K562 (cell line): Measurements from ENCODE around the gene DTNB.

Experiments
- CC2D1A ChIP-seq: fragments of 450-650 bp; IDR thresholded peaks from 2 replicates; pipeline ENCODE4 v1.6.1; 2017; ENCODE audit warnings: mild to moderate bottlenecking
- CTCF ChIP-seq, 3 experiments: IDR thresholded peaks in 2 of 3; conservative IDR thresholded peaks in 1 of 3; 2 replicates each; pipeline ENCODE4 v1.5.1; 2011 to 2012; ENCODE audit warnings: low read length in 3 of 3, mild to moderate bottlenecking in 3 of 3, control low read depth in 2 of 3, improper control_type of control experiment in 1 of 3, inconsistent platforms in 1 of 3, low read depth in 1 of 3, mixed read lengths in 1 of 3, moderate library complexity in 1 of 3; ENCODE audit not compliant: insufficient read depth in 2 of 3
- HNRNPH1 ChIP-seq: fragments of 200-400 bp; formaldehyde crosslinking; optimal IDR thresholded peaks from 2 replicates; pipeline ENCODE3; 2017; ENCODE audit warnings: low read depth, mild to moderate bottlenecking, low read length, moderate library complexity
- KLF13 ChIP-seq: fragments of 450-650 bp; IDR thresholded peaks from 2 replicates; pipeline ENCODE4 v1.6.1; 2016; ENCODE audit warnings: missing genetic modification characterization, low read depth, mild to moderate bottlenecking, missing compliant biosample characterization, moderate library complexity, borderline replicate concordance
- MCM5 ChIP-seq: fragments of 450-650 bp; IDR thresholded peaks from 2 replicates; pipeline ENCODE4 v1.6.1; 2016; ENCODE audit warnings: low read depth
- MCM7 ChIP-seq, 2 experiments: fragments of 450-650 bp; IDR thresholded peaks; 2 replicates each; pipeline ENCODE4 v1.6.1; 2016 to 2018
- MYBL2 ChIP-seq, 2 experiments: fragments of 450-650 bp in 1 of 2; sonication (generic) in 1 of 2; formaldehyde crosslinking in 1 of 2; IDR thresholded peaks; 2 replicates each; pipeline versions ENCODE4 v1.6.1 to v1.8.1; 2017 to 2022; ENCODE audit warnings: borderline replicate concordance in 1 of 2, inconsistent platforms in 1 of 2, low read depth in 1 of 2, mild to moderate bottlenecking in 1 of 2, missing genetic modification reagents in 1 of 2, moderate library complexity in 1 of 2
- POLR2AphosphoS5 ChIP-seq: IDR thresholded peaks from 2 replicates; pipeline ENCODE4 v1.6.1; 2011; ENCODE audit warnings: mild to moderate bottlenecking, low read depth, low read length, moderate library complexity; ENCODE audit not compliant: control insufficient read depth, insufficient read depth
- PURB ChIP-seq: sonication (generic); formaldehyde crosslinking; IDR thresholded peaks from 2 replicates; pipeline ENCODE4 v1.9.0; 2021; ENCODE audit warnings: low read depth, mild to moderate bottlenecking, missing genetic modification reagents
- RAD21 ChIP-seq, 2 experiments: fragments of 250-450 bp in 1 of 2; fragments of 450-650 bp in 1 of 2; sonication (Bioruptor Pico) in 1 of 2; formaldehyde crosslinking in 1 of 2; IDR thresholded peaks in 1 of 2; conservative IDR thresholded peaks in 1 of 2; 2 replicates each; pipeline versions ENCODE4 v1.4.0 to v1.8.0; 2020 to 2022; ENCODE audit warnings: mild to moderate bottlenecking in 2 of 2, moderate library complexity in 1 of 2
- RBFOX2 ChIP-seq: fragments of 200-400 bp; formaldehyde crosslinking; IDR thresholded peaks from 2 replicates; pipeline ENCODE4 v1.6.1; 2017; ENCODE audit warnings: low read depth, mild to moderate bottlenecking, low read length, moderate library complexity
- SIRT6 ChIP-seq: IDR thresholded peaks from one replicate; pipeline ENCODE4 v1.6.1; 2012; ENCODE audit warnings: low read depth, mild to moderate bottlenecking, control low read depth, inconsistent platforms, low read length, moderate library complexity
- ZNF354B ChIP-seq: fragments of 250-450 bp; sonication (Bioruptor Pico); IDR thresholded peaks from 2 replicates; pipeline ENCODE4 v1.4.0; 2020
- ZNF740 ChIP-seq, 3 experiments: fragments of 200-800 bp in 1 of 3; sonication (Bioruptor generic) in 1 of 3; sonication (generic) in 1 of 3; formaldehyde crosslinking in 1 of 3; IDR thresholded peaks; 2 replicates each; pipeline versions ENCODE4 v1.6.1 to v1.8.0; 2016 to 2022; ENCODE audit warnings: mild to moderate bottlenecking in 2 of 3, missing compliant biosample characterization in 2 of 3, missing genetic modification characterization in 2 of 3, missing genetic modification reagents in 1 of 3

GRCh38 chr2:25362434-25363145 is 310.8 kb downstream of the DTNB start:
- no peak for TF ChIP-seq PURB (CRISPR knock-in tag)
- no peak for TF ChIP-seq MYBL2 (IDR thresholded peaks at IDR 0.05; ENCODE audit: low read depth)
- TF ChIP-seq MYBL2 (CRISPR knock-in tag; IDR thresholded peaks at IDR 0.05; ENCODE audit: borderline replicate concordance) = no peak
- no peak for TF ChIP-seq MCM7 (IDR thresholded peaks at IDR 0.05)
- no peak for TF ChIP-seq KLF13 (tag)
- TF ChIP-seq SIRT6 = no peak
- TF ChIP-seq RBFOX2 = no peak
- no peak for TF ChIP-seq CTCF (IDR thresholded peaks at IDR 0.05 in 2 of 3, conservative IDR thresholded peaks at IDR 0.05 in 1 of 3; ENCODE audit: insufficient read depth in 2 of 3, low read depth in 1 of 3, low read length in 3 of 3)
- TF ChIP-seq POLR2AphosphoS5 = no peak
- TF ChIP-seq ZNF354B (CRISPR knock-in tag) = no peak
- TF ChIP-seq MCM5 = no peak
- TF ChIP-seq HNRNPH1 = no peak
- no peak for TF ChIP-seq RAD21 (CRISPR knock-in tag; conservative IDR thresholded peaks at IDR 0.05 in 1 of 2, IDR thresholded peaks at IDR 0.05 in 1 of 2)
- TF ChIP-seq CC2D1A = no peak
- no peak for TF ChIP-seq ZNF740 (CRISPR knock-in tag; IDR thresholded peaks at IDR 0.05)
- no peak for TF ChIP-seq ZNF740 (tag; IDR thresholded peaks at IDR 0.05)
